ENCODE data around the gene KCNT2.

- TF ChIP-seq CTCF (IDR thresholded peaks at IDR 0.05; ENCODE audit: low read depth, low read length, poor library complexity, severe bottlenecking): no peak
- no peak for TF ChIP-seq EZH2phosphoT487 (IDR thresholded peaks at IDR 0.05; ENCODE audit: borderline replicate concordance, low read length)
These were observed 94.4 kb downstream of the KCNT2 start for GRCh38 chr1:196513821-196514220.

Measured in DOHH2 (cell line).